Peyer's patch (tissue), 4 donors: Measurements from ENCODE around the gene BANF1.

Source experiments
- CTCF ChIP-seq, 6 experiments: fragments of 450-650 bp in 4 of 6; fragments of 200-600 bp in 2 of 6; sonication (generic) in 1 of 6; IDR thresholded peaks; one replicate each; pipeline ENCODE4 v1.5.1; 2017 to 2019; ENCODE audit warnings: antibody characterized with exemption in 6 of 6, mild to moderate bottlenecking in 3 of 6, moderate library complexity in 1 of 6
- POLR2A ChIP-seq, 2 donors: fragments of 450-650 bp; IDR thresholded peaks; one replicate each; pipeline ENCODE4 v1.5.1; 2017; ENCODE audit warnings: antibody characterized with exemption in 2 of 2, mild to moderate bottlenecking in 2 of 2, moderate library complexity in 2 of 2

GRCh38 chr11:66002648-66003225 lies 434 bp downstream of the BANF1 start:
- TF ChIP-seq CTCF (IDR thresholded peaks at IDR 0.05) (no peak), POLR2A (IDR thresholded peaks at IDR 0.05) (no peak)
